HL-60 (cell line): ENCODE data around the gene GNPTG.

ENCODE experiments used
- DNase-seq, 2 experiments: peaks; one replicate each; pipeline ENCODE4 v3.0.0-alpha.2; 2010 to 2020; ENCODE audit warnings: low read depth in 1 of 2, low spot score in 1 of 2
- H3K27ac ChIP-seq: fragments of 250-450 bp; sonication (Bioruptor Pico); replicated peaks from 2 replicates; pipeline ENCODE4 v1.5.1; 2020; ENCODE audit warnings: mild to moderate bottlenecking, moderate library complexity
- H3K27me3 ChIP-seq: fragments of 250-450 bp; sonication (Bioruptor Pico); 2 replicates; pipeline ENCODE4 v1.5.1; 2021; ENCODE audit warnings: mild to moderate bottlenecking, moderate library complexity; ENCODE audit not compliant: insufficient read depth, poor library complexity, severe bottlenecking
- H3K4me3 ChIP-seq: replicated peaks from 2 replicates; pipeline ENCODE4 v1.5.1; 2011; ENCODE audit warnings: mild to moderate bottlenecking, control low read depth, low read length; ENCODE audit not compliant: insufficient read depth
- CTCF ChIP-seq: IDR thresholded peaks from one replicate; pipeline ENCODE4 v1.5.1; 2011; ENCODE audit warnings: low read length, control low read depth, inconsistent platforms; ENCODE audit not compliant: insufficient read depth
- GABPA ChIP-seq: IDR thresholded peaks from 2 replicates; pipeline ENCODE4 v1.6.1; 2012; ENCODE audit warnings: low read depth
- POLR2AphosphoS5 ChIP-seq: IDR thresholded peaks from 2 replicates; pipeline ENCODE4 v1.6.1; 2012; ENCODE audit warnings: low read depth
- REST ChIP-seq: IDR thresholded peaks from 2 replicates; pipeline ENCODE4 v1.6.1; 2012; ENCODE audit warnings: low read depth; ENCODE audit not compliant: insufficient replicate concordance
- SPI1 ChIP-seq: IDR thresholded peaks from 2 replicates; pipeline ENCODE4 v1.6.1; 2012; ENCODE audit warnings: low read depth, mild to moderate bottlenecking, borderline replicate concordance

Gene GNPTG

GRCh38 chr16:1357906-1358566 lies 6.3 kb downstream of the GNPTG start:
- no peak for DNase-seq
- H3K27me3 ChIP-seq, result no peaks in the 10 kb centered on the region
- H3K27ac ChIP-seq, result no peak overlapping the region
- TF ChIP-seq CTCF (no peak), SPI1 (no peak), POLR2AphosphoS5 (no peak), GABPA (no peak), REST (no peak)
- no peak overlapping the region for H3K4me3 ChIP-seq

GRCh38 chr16:1361685-1362360 lies 10.1 kb downstream of the GNPTG start:
- Histone ChIP-seq H3K27me3 (no peaks in the 10 kb centered on the region), H3K4me3 (no peak overlapping the region), H3K27ac (no peak overlapping the region)
- no peak for TF ChIP-seq GABPA
- TF ChIP-seq CTCF, result no peak
- no peak for TF ChIP-seq REST
- no peak for TF ChIP-seq POLR2AphosphoS5
- TF ChIP-seq SPI1, result no peak
- DNase-seq, result no peak

GRCh38 chr16:1362807-1363206 lies 11.1 kb downstream of the GNPTG start:
- DNase-seq, result no peak
- H3K27ac ChIP-seq, result no peak overlapping the region
- H3K27me3 ChIP-seq, result no peaks in the 10 kb centered on the region
- TF ChIP-seq SPI1 (no peak), POLR2AphosphoS5 (no peak), GABPA (no peak), REST (no peak), CTCF (no peak)
- H3K4me3 ChIP-seq, result no peak overlapping the region
